CD14-positive monocyte (primary cell): ENCODE data around the gene NAP1L4. TPM values are rescaled to one million over a fixed set of nuclear protein-coding genes. Genes with fewer than 3 reads are reported as not detected.

Experiments
- DNase-seq, 3 donors: peaks; one replicate each; pipeline ENCODE4 v3.0.0-alpha.2; 2011 to 2022
- H2AFZ ChIP-seq: 2 replicates; pipeline ENCODE4 v1.6.0; 2012; ENCODE audit warnings: mild to moderate bottlenecking, low read depth, low read length, inconsistent platforms; ENCODE audit not compliant: insufficient read depth, poor library complexity, severe bottlenecking
- H3K27ac ChIP-seq, 2 donors: 1 replicate in 1 of 2; 2 replicates in 1 of 2; pipeline ENCODE4 v1.5.1; 2012 to 2013; ENCODE audit warnings: low read length in 2 of 2, control low read depth in 1 of 2, inconsistent platforms in 1 of 2, low read depth in 1 of 2, mild to moderate bottlenecking in 1 of 2
- H3K27me3 ChIP-seq, 2 donors: one replicate each; pipeline versions ENCODE4 v1.6.0 to v1.6.1; 2011 to 2013; ENCODE audit warnings: low read length in 2 of 2; ENCODE audit not compliant: control insufficient read depth in 2 of 2, insufficient read depth in 2 of 2
- H3K36me3 ChIP-seq, 2 donors: replicated peaks in 1 of 2; 1 replicate in 1 of 2; 2 replicates in 1 of 2; pipeline versions ENCODE4 v1.5.1 to v1.6.1; 2012 to 2013; ENCODE audit warnings: low read length in 2 of 2, control low read depth in 1 of 2, inconsistent platforms in 1 of 2, mild to moderate bottlenecking in 1 of 2; ENCODE audit not compliant: insufficient read depth in 2 of 2, control insufficient read depth in 1 of 2
- H3K4me1 ChIP-seq, 2 donors: 1 replicate in 1 of 2; 2 replicates in 1 of 2; pipeline versions ENCODE4 v1.5.1 to v1.6.1; 2012 to 2013; ENCODE audit warnings: low read length in 2 of 2, control low read depth in 1 of 2, inconsistent platforms in 1 of 2, mild to moderate bottlenecking in 1 of 2, moderate library complexity in 1 of 2; ENCODE audit not compliant: insufficient read depth in 2 of 2, control insufficient read depth in 1 of 2
- H3K4me2 ChIP-seq: replicated peaks from 2 replicates; pipeline ENCODE3; 2012; ENCODE audit warnings: low read length, moderate library complexity, mild to moderate bottlenecking; ENCODE audit not compliant: poor library complexity, severe bottlenecking; ENCODE audit errors: extremely low read depth
- H3K4me3 ChIP-seq, 3 experiments: fragments of 200-600 bp in 1 of 3; sonication (generic) in 1 of 3; replicated peaks in 1 of 3; 1 replicate in 2 of 3; 2 replicates in 1 of 3; pipeline ENCODE4 v1.5.1; 2011 to 2013; ENCODE audit warnings: low read length in 3 of 3, mild to moderate bottlenecking in 3 of 3, control low read depth in 2 of 3, low read depth in 2 of 3, inconsistent platforms in 1 of 3, moderate library complexity in 1 of 3
- H3K79me2 ChIP-seq: 2 replicates; pipeline ENCODE4 v1.6.0; 2012; ENCODE audit warnings: mild to moderate bottlenecking, control low read depth, inconsistent platforms, low read length, moderate library complexity; ENCODE audit not compliant: insufficient read depth
- H3K9ac ChIP-seq: 2 replicates; pipeline ENCODE4 v1.6.0; 2017; ENCODE audit warnings: low read length, mild to moderate bottlenecking; ENCODE audit not compliant: insufficient read depth, poor library complexity, severe bottlenecking
- H3K9me3 ChIP-seq, 2 donors: replicated peaks in 1 of 2; 1 replicate in 1 of 2; 2 replicates in 1 of 2; pipeline versions ENCODE4 v1.5.1 to v1.6.1; 2012 to 2013; ENCODE audit warnings: low read length in 2 of 2, control low read depth in 1 of 2; ENCODE audit not compliant: control insufficient read depth in 1 of 2, insufficient read depth in 1 of 2
- H4K20me1 ChIP-seq: 2 replicates; pipeline ENCODE4 v1.6.0; 2012; ENCODE audit warnings: mild to moderate bottlenecking, low read length, control low read depth, moderate library complexity; ENCODE audit not compliant: insufficient read depth
- H3K27ac Mint-ChIP-seq, 7 donors: one replicate each; pipeline ENCODE4 v1.8.0; 2020; ENCODE audit warnings: mild to moderate bottlenecking in 7 of 7, mixed read lengths in 7 of 7, moderate library complexity in 6 of 7, inconsistent platforms in 2 of 7
- H3K27me3 Mint-ChIP-seq, 3 donors: one replicate each; pipeline ENCODE4 v1.8.0; 2021 to 2022; ENCODE audit warnings: low read depth in 3 of 3, mild to moderate bottlenecking in 3 of 3, mixed read lengths in 3 of 3, moderate library complexity in 3 of 3, inconsistent platforms in 1 of 3
- H3K36me3 Mint-ChIP-seq, 2 donors: one replicate each; pipeline ENCODE4 v1.8.0; 2020; ENCODE audit warnings: mixed read lengths in 2 of 2, inconsistent platforms in 1 of 2, mild to moderate bottlenecking in 1 of 2
- H3K4me1 Mint-ChIP-seq: one replicate; pipeline ENCODE4 v1.8.0; 2020; ENCODE audit warnings: mild to moderate bottlenecking, mixed read lengths
- H3K4me3 Mint-ChIP-seq, 2 donors: one replicate each; pipeline ENCODE4 v1.8.0; 2020; ENCODE audit warnings: mild to moderate bottlenecking in 2 of 2, mixed read lengths in 2 of 2, moderate library complexity in 1 of 2
- H3K9me3 Mint-ChIP-seq, 7 donors: one replicate each; pipeline ENCODE4 v1.8.0; 2020 to 2022; ENCODE audit warnings: mixed read lengths in 7 of 7, mild to moderate bottlenecking in 6 of 7, moderate library complexity in 6 of 7, inconsistent platforms in 2 of 7
- WGBS: methylation state at CpG from one replicate; pipeline ENCODE4 v1.1.5; 2013; ENCODE audit warnings: missing lambda C conversion rate; ENCODE audit not compliant: insufficient coverage; 5-methylcytosine and 5-hydroxymethylcytosine counted together
- intact Hi-C, 2 donors: fragments of 100-400 bp; cut with micrococcal nuclease; formaldehyde crosslinking; loops; one replicate each; pipeline versions ENCODE4 v1.15.0 to v1.15.1; 2023
- polyA plus RNA-seq, 3 donors: library from polyadenylated mRNA; depleted of rRNA in 1 of 3; unstranded in 2 of 3; stranded (reverse) in 1 of 3; fragments of 300-500 nt in 2 of 3; fragments of >200 nt in 1 of 3; fragmentation: Illumina TruSeq in 2 of 3; gene quantifications; 1 replicate in 2 of 3; 2 replicates in 1 of 3; pipeline ENCODE4 v1.2.3, GENCODE V29; 2012 to 2021
- TF ChIP-seq, protein P1 (sequence below): fragments of 200-600 bp; IDR thresholded peaks from one replicate; pipeline ENCODE4 v1.8.0; 2022; ENCODE audit warnings: antibody characterized with exemption, mild to moderate bottlenecking

NAP1L4 gene
- polyA plus RNA-seq, 3 donors, result 42.1 to 44.9 (median 44.9) TPM

DNA sequence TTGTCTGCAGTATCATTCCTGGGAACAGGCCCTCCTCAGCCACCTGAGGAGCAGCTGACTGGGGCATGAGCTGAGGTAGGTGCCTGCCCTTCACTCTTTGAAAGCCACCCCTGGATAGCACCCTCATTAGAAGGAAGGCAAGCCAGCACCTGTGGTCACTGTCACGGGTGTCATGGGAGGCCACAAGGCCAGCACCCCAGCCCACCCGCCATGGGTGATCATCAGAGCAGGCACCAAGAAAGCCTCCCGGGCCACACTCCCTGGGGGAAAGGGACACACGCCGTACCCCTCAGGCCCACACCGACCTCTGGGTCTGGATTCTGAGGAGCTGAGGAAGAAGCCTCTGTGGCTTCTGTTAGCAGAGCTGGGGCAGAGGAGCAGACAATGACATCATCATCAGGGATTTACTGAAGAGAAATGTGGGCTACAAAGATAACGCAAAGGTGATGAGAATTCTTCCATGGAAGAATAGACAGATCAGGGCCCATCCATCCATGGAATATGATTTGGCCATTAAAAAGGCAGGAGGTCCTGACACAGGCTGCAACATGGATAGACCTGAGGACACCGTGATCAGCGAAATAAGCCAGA, 16.7 kb upstream of the NAP1L4 start:
- H3K9ac ChIP-seq, result no peak overlapping the region
- Mint-ChIP-seq H3K4me1 (no peaks in the 10 kb centered on the region), H3K9me3 (no peaks in the 10 kb centered on the region), H3K4me3 (no peak overlapping the region), H3K27ac (peak overlapping the region in 2 of 7 donors; percentile 17 to 39), H3K27me3 (peaks cover 0 to 2% (median 0%) of the 10 kb centered on the region in 3 donors), H3K36me3 (peaks cover 75 to 100% of the 10 kb centered on the region in 2 donors)
- intact Hi-C loops, result no loop called here
- no peak overlapping the region for H2AFZ ChIP-seq
- no peaks in the 10 kb centered on the region for H4K20me1 ChIP-seq
- no peaks in the 10 kb centered on the region for H3K4me1 ChIP-seq
- peaks cover 72 to 96% of the 10 kb centered on the region in 2 donors for H3K36me3 ChIP-seq
- TF ChIP-seq, protein P1, sequence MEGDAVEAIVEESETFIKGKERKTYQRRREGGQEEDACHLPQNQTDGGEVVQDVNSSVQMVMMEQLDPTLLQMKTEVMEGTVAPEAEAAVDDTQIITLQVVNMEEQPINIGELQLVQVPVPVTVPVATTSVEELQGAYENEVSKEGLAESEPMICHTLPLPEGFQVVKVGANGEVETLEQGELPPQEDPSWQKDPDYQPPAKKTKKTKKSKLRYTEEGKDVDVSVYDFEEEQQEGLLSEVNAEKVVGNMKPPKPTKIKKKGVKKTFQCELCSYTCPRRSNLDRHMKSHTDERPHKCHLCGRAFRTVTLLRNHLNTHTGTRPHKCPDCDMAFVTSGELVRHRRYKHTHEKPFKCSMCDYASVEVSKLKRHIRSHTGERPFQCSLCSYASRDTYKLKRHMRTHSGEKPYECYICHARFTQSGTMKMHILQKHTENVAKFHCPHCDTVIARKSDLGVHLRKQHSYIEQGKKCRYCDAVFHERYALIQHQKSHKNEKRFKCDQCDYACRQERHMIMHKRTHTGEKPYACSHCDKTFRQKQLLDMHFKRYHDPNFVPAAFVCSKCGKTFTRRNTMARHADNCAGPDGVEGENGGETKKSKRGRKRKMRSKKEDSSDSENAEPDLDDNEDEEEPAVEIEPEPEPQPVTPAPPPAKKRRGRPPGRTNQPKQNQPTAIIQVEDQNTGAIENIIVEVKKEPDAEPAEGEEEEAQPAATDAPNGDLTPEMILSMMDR, result no peak
- DNase-seq, result no peak
- no peaks in the 10 kb centered on the region for H3K79me2 ChIP-seq
- WGBS, result 98% methylated on average over 7 of the region's 9 CpGs
- no peak overlapping the region for H3K4me3 ChIP-seq
- H3K9me3 ChIP-seq, result no peaks in the 10 kb centered on the region
- no peak overlapping the region for H3K4me2 ChIP-seq
- no peak overlapping the region for H3K27ac ChIP-seq
- no peaks in the 10 kb centered on the region for H3K27me3 ChIP-seq

DNA sequence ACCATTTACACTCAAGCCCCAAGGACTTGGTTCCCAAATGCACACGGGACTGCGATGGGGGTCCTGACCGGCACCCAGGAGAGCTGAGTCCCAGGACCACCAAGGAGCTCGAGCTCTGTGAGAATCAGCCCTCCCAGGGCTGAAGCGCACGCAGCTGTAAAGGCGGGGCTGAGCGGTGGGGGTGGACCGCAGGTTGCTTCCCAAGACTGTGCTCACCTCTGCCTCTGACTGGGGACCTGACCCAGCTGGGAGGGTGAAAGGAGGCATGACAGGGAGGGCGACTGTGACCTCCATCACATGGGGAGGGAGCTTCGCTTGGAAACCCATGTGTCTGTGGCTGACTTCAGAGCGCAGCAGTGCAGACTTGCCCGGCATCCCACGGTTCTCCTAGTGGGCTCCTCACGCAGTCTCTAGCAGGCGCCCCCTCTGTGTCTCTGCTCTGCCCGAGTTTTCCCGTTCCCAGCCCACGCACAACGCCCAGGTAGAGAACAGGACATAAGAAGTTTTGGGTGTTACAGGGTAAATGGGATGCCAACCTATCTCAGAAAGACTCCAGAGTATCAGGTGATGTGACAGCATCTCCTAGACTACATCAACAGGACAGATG, 15.4 kb upstream of the NAP1L4 start:
- Histone ChIP-seq H3K79me2 (no peaks in the 10 kb centered on the region), H3K4me1 (peaks cover 5% of the 10 kb centered on the region in 2 donors), H3K4me3 (no peak overlapping the region), H3K36me3 (peaks cover 68 to 97% of the 10 kb centered on the region in 2 donors), H3K27ac (no peak overlapping the region), H3K9me3 (no peaks in the 10 kb centered on the region), H3K9ac (no peak overlapping the region), H2AFZ (no peak overlapping the region), H3K4me2 (no peak overlapping the region), H4K20me1 (peaks cover 8% of the 10 kb centered on the region), H3K27me3 (no peaks in the 10 kb centered on the region)
- intact Hi-C loops, result no loop called here
- Mint-ChIP-seq H3K27ac (no peak overlapping the region), H3K36me3 (peaks cover 84 to 100% of the 10 kb centered on the region in 2 donors), H3K27me3 (no peaks in the 10 kb centered on the region), H3K4me1 (peaks cover 9% of the 10 kb centered on the region), H3K4me3 (no peak overlapping the region), H3K9me3 (peaks cover 0 to 3% (median 0%) of the 10 kb centered on the region in 7 donors)
- DNase-seq, result no peak
- TF ChIP-seq, protein P1, result no peak
- 97% methylated on average over 6 of the region's 20 CpGs for WGBS
